Kidney epithelial cell (primary cell): ENCODE results near the gene RWDD2A. TPM values are rescaled to one million over a fixed set of nuclear protein-coding genes. Genes with fewer than 3 reads are reported as not detected.
A peak's percentile ranks its signal among the peaks of the same experiment; 100 is the strongest.

ENCODE experiments used
- DNase-seq: peaks from one replicate; pipeline ENCODE4 v3.0.0-alpha.2; 2010; ENCODE audit warnings: low read depth
- H3K27me3 ChIP-seq: 2 replicates; pipeline ENCODE4 v1.6.0; 2011; ENCODE audit warnings: low read length; ENCODE audit not compliant: control insufficient read depth, insufficient read depth
- H3K36me3 ChIP-seq: 2 replicates; pipeline ENCODE4 v1.5.1; 2011; ENCODE audit warnings: low read length; ENCODE audit not compliant: control insufficient read depth, insufficient read depth
- H3K4me3 ChIP-seq: 2 replicates; pipeline ENCODE4 v1.5.1; 2011; ENCODE audit warnings: low read depth, mild to moderate bottlenecking, control low read depth, low read length
- CTCF ChIP-seq: IDR thresholded peaks from 2 replicates; pipeline ENCODE4 v1.5.1; 2011; ENCODE audit warnings: mild to moderate bottlenecking, moderate library complexity, low read length, control low read depth, inconsistent platforms; ENCODE audit not compliant: insufficient read depth, poor library complexity, severe bottlenecking
- total RNA-seq: library from RNA; depleted of rRNA; stranded (reverse); fragments of >200 nt; gene quantifications from 2 replicates; pipeline ENCODE4 v1.2.3, GENCODE V29; 2015

RWDD2A gene
- total RNA-seq, 1 donor from 2014 or later, result 4.6 TPM

- Histone ChIP-seq H3K36me3 (peaks cover 3% of the 10 kb centered on the region), H3K27me3 (no peaks in the 10 kb centered on the region), H3K4me3 (peak overlapping the region; percentile 99)
- TF ChIP-seq CTCF, result no peak
- DNase-seq, result no peak
These were observed 701 bp upstream of the RWDD2A start for GRCh38 chr6:83192456-83192855.

- no peak for TF ChIP-seq CTCF
- H3K27me3 ChIP-seq, result no peaks in the 10 kb centered on the region
- no peak for DNase-seq
- H3K4me3 ChIP-seq, result peak overlapping the region; percentile 99
- peaks cover 4% of the 10 kb centered on the region for H3K36me3 ChIP-seq
These were observed 800 bp downstream of the RWDD2A start for GRCh38 chr6:83193747-83194566.

- TF ChIP-seq CTCF, result no peak
- no peaks in the 10 kb centered on the region for H3K27me3 ChIP-seq
- no peak overlapping the region for H3K4me3 ChIP-seq
- H3K36me3 ChIP-seq, result peaks cover 4% of the 10 kb centered on the region
- no peak for DNase-seq
These were observed 5.5 kb downstream of the RWDD2A start for GRCh38 chr6:83198486-83199172.

GRCh38 chr6:83199173-83199862 lies 6.2 kb downstream of the RWDD2A start:
- DNase-seq, result no peak
- H3K36me3 ChIP-seq, result peaks cover 4% of the 10 kb centered on the region
- no peaks in the 10 kb centered on the region for H3K27me3 ChIP-seq
- no peak for TF ChIP-seq CTCF
- H3K4me3 ChIP-seq, result no peak overlapping the region

GRCh38 chr6:83199863-83200225 lies 6.7 kb downstream of the RWDD2A start:
- Histone ChIP-seq H3K27me3 (no peaks in the 10 kb centered on the region), H3K4me3 (no peak overlapping the region), H3K36me3 (peaks cover 4% of the 10 kb centered on the region)
- peak; percentile 76 for DNase-seq
- no peak for TF ChIP-seq CTCF
